KOPT-K1 (cell line): ENCODE results near the gene CSNK2A3.

ENCODE experiments used
- H3K27ac ChIP-seq: fragments of 200-600 bp; sonication (generic); 2 replicates; pipeline ENCODE4 v1.5.1; 2016; ENCODE audit warnings: antibody characterized with exemption, mild to moderate bottlenecking, low read depth, low read length; ENCODE audit not compliant: poor library complexity, severe bottlenecking
- H3K36me3 ChIP-seq: fragments of 200-600 bp; sonication (generic); 2 replicates; pipeline ENCODE4 v1.5.1; 2017; ENCODE audit warnings: antibody characterized with exemption, mild to moderate bottlenecking, low read length, moderate library complexity; ENCODE audit not compliant: insufficient read depth
- H3K9me3 ChIP-seq: fragments of 200-600 bp; sonication (generic); 2 replicates; pipeline ENCODE4 v1.5.1; 2017; ENCODE audit warnings: antibody characterized with exemption, low read length, mild to moderate bottlenecking; ENCODE audit not compliant: insufficient read depth, poor library complexity, severe bottlenecking

CSNK2A3 gene

GRCh38 chr11:11387207-11387606 lies 34.2 kb upstream of the CSNK2A3 start:
- H3K36me3 ChIP-seq, result no peaks in the 10 kb centered on the region
- no peaks in the 10 kb centered on the region for H3K9me3 ChIP-seq
- no peak overlapping the region for H3K27ac ChIP-seq

GRCh38 chr11:11384829-11385228 lies 31.8 kb upstream of the CSNK2A3 start:
- Histone ChIP-seq H3K9me3 (no peaks in the 10 kb centered on the region), H3K36me3 (no peaks in the 10 kb centered on the region), H3K27ac (no peak overlapping the region)

GRCh38 chr11:11383995-11384394 lies 30.9 kb upstream of the CSNK2A3 start:
- no peaks in the 10 kb centered on the region for H3K36me3 ChIP-seq
- H3K27ac ChIP-seq, result no peak overlapping the region
- no peaks in the 10 kb centered on the region for H3K9me3 ChIP-seq

- no peaks in the 10 kb centered on the region for H3K9me3 ChIP-seq
- H3K27ac ChIP-seq, result no peak overlapping the region
- no peaks in the 10 kb centered on the region for H3K36me3 ChIP-seq
Measured at GRCh38 chr11:11382858-11383532, 29.9 kb upstream of the CSNK2A3 start.

- Histone ChIP-seq H3K9me3 (no peaks in the 10 kb centered on the region), H3K27ac (no peak overlapping the region), H3K36me3 (no peaks in the 10 kb centered on the region)
Measured at GRCh38 chr11:11381471-11382105, 28.5 kb upstream of the CSNK2A3 start.

- H3K27ac ChIP-seq, result no peak overlapping the region
- H3K9me3 ChIP-seq, result no peaks in the 10 kb centered on the region
- no peaks in the 10 kb centered on the region for H3K36me3 ChIP-seq
Measured at GRCh38 chr11:11380883-11381282, 27.8 kb upstream of the CSNK2A3 start.

- no peaks in the 10 kb centered on the region for H3K36me3 ChIP-seq
- no peak overlapping the region for H3K27ac ChIP-seq
- no peaks in the 10 kb centered on the region for H3K9me3 ChIP-seq
Measured at GRCh38 chr11:11380340-11380739, 27.3 kb upstream of the CSNK2A3 start.

- Histone ChIP-seq H3K27ac (no peak overlapping the region), H3K9me3 (no peaks in the 10 kb centered on the region)
Measured at GRCh38 chr11:11379661-11380060, 26.6 kb upstream of the CSNK2A3 start.

GRCh38 chr11:11378184-11378940 lies 25.3 kb upstream of the CSNK2A3 start:
- H3K9me3 ChIP-seq, result no peaks in the 10 kb centered on the region
- no peaks in the 10 kb centered on the region for H3K36me3 ChIP-seq
- no peak overlapping the region for H3K27ac ChIP-seq

More at GRCh38 chr11:11379661-11380060, 26.6 kb upstream of the CSNK2A3 start:
- H3K36me3 ChIP-seq, result no peaks in the 10 kb centered on the region

- no peaks in the 10 kb centered on the region for H3K9me3 ChIP-seq
- no peak overlapping the region for H3K27ac ChIP-seq
- H3K36me3 ChIP-seq, result no peaks in the 10 kb centered on the region
Measured at GRCh38 chr11:11374358-11375148, 21.5 kb upstream of the CSNK2A3 start.

- H3K36me3 ChIP-seq, result no peaks in the 10 kb centered on the region
- H3K27ac ChIP-seq, result no peak overlapping the region
- no peaks in the 10 kb centered on the region for H3K9me3 ChIP-seq
Measured at GRCh38 chr11:11373934-11374333, 20.9 kb upstream of the CSNK2A3 start.

GRCh38 chr11:11372461-11372860 lies 19.4 kb upstream of the CSNK2A3 start:
- Histone ChIP-seq H3K27ac (no peak overlapping the region), H3K9me3 (no peaks in the 10 kb centered on the region), H3K36me3 (no peaks in the 10 kb centered on the region)

GRCh38 chr11:11370962-11371303 lies 17.9 kb upstream of the CSNK2A3 start:
- H3K27ac ChIP-seq, result no peak overlapping the region
- no peaks in the 10 kb centered on the region for H3K9me3 ChIP-seq
- H3K36me3 ChIP-seq, result no peaks in the 10 kb centered on the region

GRCh38 chr11:11370255-11370961 lies 17.4 kb upstream of the CSNK2A3 start:
- no peaks in the 10 kb centered on the region for H3K36me3 ChIP-seq
- H3K9me3 ChIP-seq, result no peaks in the 10 kb centered on the region
- H3K27ac ChIP-seq, result no peak overlapping the region
